ENCODE data around the gene SSBP3.

DNA sequence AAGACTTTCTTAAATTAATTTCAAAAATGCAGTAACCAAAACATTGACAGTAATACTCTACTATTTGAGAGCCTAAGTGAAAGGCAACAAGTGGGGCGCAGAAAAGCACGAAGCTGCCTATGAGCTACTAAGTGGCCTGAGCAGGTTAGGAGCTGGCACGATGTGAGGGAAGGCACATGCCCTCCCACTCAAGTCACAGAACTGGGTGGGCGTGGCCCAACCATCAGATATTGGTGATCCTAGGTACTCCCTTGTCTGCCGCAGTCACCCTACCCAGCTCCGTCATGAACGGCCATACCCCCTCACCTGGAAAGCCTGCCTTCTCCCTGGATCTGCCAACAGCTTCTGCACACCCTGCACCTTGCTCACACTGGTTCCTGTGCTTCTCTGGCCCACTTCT, 40.8 kb downstream of the SSBP3 start:
- TF ChIP-seq POLR2A (IDR thresholded peaks at IDR 0.05; ENCODE audit: low read depth, low read length) (no peak), TAF1 (IDR thresholded peaks at IDR 0.05; ENCODE audit: low read depth, low read length) (no peak), POLR2AphosphoS5 (IDR thresholded peaks at IDR 0.05; ENCODE audit: low read depth, low read length) (no peak), SPI1 (IDR thresholded peaks at IDR 0.05; ENCODE audit: low read depth, low read length) (no peak), POU2F2 (IDR thresholded peaks at IDR 0.05; ENCODE audit: low read depth, low read length) (no peak), PAX5 (IDR thresholded peaks at IDR 0.05; ENCODE audit: insufficient read depth, low read length, severe bottlenecking) (no peak)
